ENCODE measurements around the gene ARID1B.

GRCh38 chr6:156747715-156748114 is 29.5 kb upstream of the ARID1B start:
- TF ChIP-seq, protein P1, sequence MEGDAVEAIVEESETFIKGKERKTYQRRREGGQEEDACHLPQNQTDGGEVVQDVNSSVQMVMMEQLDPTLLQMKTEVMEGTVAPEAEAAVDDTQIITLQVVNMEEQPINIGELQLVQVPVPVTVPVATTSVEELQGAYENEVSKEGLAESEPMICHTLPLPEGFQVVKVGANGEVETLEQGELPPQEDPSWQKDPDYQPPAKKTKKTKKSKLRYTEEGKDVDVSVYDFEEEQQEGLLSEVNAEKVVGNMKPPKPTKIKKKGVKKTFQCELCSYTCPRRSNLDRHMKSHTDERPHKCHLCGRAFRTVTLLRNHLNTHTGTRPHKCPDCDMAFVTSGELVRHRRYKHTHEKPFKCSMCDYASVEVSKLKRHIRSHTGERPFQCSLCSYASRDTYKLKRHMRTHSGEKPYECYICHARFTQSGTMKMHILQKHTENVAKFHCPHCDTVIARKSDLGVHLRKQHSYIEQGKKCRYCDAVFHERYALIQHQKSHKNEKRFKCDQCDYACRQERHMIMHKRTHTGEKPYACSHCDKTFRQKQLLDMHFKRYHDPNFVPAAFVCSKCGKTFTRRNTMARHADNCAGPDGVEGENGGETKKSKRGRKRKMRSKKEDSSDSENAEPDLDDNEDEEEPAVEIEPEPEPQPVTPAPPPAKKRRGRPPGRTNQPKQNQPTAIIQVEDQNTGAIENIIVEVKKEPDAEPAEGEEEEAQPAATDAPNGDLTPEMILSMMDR (IDR thresholded peaks at IDR 0.05) = no peak
- no peak for TF ChIP-seq POLR2A (IDR thresholded peaks at IDR 0.05)

Measured in adrenal gland (tissue), 5 donors.